SJCRH30 (cell line): Measurements from ENCODE around the gene ZSCAN30. TPM values are rescaled to one million over a fixed set of nuclear protein-coding genes. Genes with fewer than 3 reads are reported as not detected.
"Not testable (repeated sequence)": the region's sequence is repeated elsewhere in the genome, so short reads cannot be mapped to it uniquely, and the experiment has no call there.

Source experiments
- DNase-seq, 2 experiments: peaks; one replicate each; pipeline ENCODE4 v3.0.0-alpha.2; 2015 to 2020
- H3K27ac ChIP-seq: fragments of 250-450 bp; sonication (Bioruptor Pico); 2 replicates; pipeline ENCODE4 v1.5.1; 2020; ENCODE audit warnings: mild to moderate bottlenecking, moderate library complexity
- H3K27me3 ChIP-seq: fragments of 250-450 bp; sonication (Bioruptor Pico); 2 replicates; pipeline ENCODE4 v1.5.1; 2020; ENCODE audit warnings: mild to moderate bottlenecking, moderate library complexity
- H3K36me3 ChIP-seq: fragments of 250-450 bp; sonication (Bioruptor Pico); 2 replicates; pipeline ENCODE4 v1.5.1; 2020; ENCODE audit warnings: mild to moderate bottlenecking, moderate library complexity
- H3K4me1 ChIP-seq: fragments of 250-450 bp; sonication (Bioruptor Pico); 2 replicates; pipeline ENCODE4 v1.5.1; 2020; ENCODE audit warnings: mild to moderate bottlenecking, moderate library complexity
- H3K4me3 ChIP-seq: fragments of 250-450 bp; sonication (Bioruptor Pico); 2 replicates; pipeline ENCODE4 v1.5.1; 2020; ENCODE audit warnings: mild to moderate bottlenecking, moderate library complexity
- H3K9me3 ChIP-seq: fragments of 250-450 bp; sonication (Bioruptor Pico); replicated peaks from 2 replicates; pipeline ENCODE4 v1.5.1; 2020; ENCODE audit warnings: mild to moderate bottlenecking, moderate library complexity
- total RNA-seq: library from RNA; depleted of rRNA; stranded (reverse); fragments of >200 nt; shearing (Covaris generic); gene quantifications from 2 replicates; pipeline ENCODE4 v1.2.3, GENCODE V29; 2014; rRNA removed

ZSCAN30 gene
- total RNA-seq, 1 experiment from 2014 or later, result 8.4 TPM

DNA sequence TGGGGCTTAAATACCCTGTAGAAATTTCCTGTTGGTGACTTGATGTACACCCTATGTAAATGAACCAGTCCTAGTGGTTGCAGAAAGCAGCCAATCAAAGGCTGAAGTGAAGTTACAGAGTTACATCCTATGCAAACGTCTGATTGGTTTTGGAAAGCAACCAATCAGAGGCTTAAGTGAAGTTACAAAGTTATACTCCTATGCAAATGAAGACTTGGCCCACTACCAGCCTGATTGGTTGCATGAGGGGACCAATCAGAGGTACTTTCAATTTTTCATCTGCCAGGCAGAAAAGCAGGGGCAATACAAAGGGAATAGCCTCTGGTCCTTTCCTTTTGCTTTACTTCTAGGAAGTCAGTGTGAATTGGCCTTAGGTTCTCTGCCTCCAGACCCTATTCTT lies 62.8 kb downstream of the ZSCAN30 start:
- Histone ChIP-seq H3K27me3 (no peaks in the 10 kb centered on the region), H3K4me1 (no peaks in the 10 kb centered on the region), H3K4me3 (no peak overlapping the region), H3K27ac (no peak overlapping the region), H3K9me3 (no peaks in the 10 kb centered on the region), H3K36me3 (no peaks in the 10 kb centered on the region)
- DNase-seq, result peak in 1 of 2 experiments; percentile 30

DNA sequence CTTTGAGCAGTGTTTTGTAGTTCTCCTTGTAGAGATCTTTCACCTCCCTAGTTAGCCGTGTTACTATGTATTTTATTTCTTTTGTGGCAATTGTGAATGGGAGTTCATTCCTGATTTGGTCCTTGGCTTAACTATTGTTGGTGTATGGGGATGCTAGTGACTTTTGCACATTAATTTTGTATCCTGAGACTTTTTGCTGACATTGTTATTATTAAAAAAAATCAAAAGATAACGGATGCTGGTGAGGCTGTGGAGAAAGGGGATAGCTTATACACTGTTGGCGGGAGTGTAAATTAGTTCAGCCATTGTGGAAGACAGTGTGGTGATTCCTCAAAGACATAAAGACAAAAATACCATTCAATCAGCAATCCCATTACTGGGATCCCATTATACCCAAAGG lies 66.2 kb downstream of the ZSCAN30 start:
- no peaks in the 10 kb centered on the region for H3K27me3 ChIP-seq
- H3K36me3 ChIP-seq, result no peaks in the 10 kb centered on the region
- no peaks in the 10 kb centered on the region for H3K4me1 ChIP-seq
- no peak for DNase-seq
- no peaks in the 10 kb centered on the region for H3K9me3 ChIP-seq
- H3K4me3 ChIP-seq, result no peak overlapping the region
- no peak overlapping the region for H3K27ac ChIP-seq

DNA sequence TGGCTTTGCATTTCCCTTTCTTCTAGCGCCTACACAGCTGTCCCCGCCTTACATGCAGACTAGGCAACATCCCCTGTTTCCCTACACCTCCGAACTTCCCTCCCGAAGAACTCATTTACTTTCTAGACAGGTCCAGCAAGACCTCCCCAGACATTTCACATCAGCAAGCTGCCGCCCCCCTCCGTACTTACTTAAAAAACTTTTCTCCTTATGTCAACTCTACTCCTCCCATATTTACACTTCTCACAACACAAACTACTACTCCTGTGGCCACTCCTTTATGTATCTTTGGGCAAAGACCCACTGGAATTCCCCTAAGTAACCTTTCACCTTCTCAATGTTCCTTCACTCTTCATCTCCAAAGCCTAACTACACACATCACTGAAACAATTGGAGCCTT lies 69.6 kb downstream of the ZSCAN30 start:
- Histone ChIP-seq H3K4me1 (no peaks in the 10 kb centered on the region), H3K4me3 (no peak overlapping the region), H3K27ac (no peak overlapping the region), H3K36me3 (no peaks in the 10 kb centered on the region), H3K27me3 (no peaks in the 10 kb centered on the region), H3K9me3 (no peaks in the 10 kb centered on the region)
- DNase-seq, result no peak

DNA sequence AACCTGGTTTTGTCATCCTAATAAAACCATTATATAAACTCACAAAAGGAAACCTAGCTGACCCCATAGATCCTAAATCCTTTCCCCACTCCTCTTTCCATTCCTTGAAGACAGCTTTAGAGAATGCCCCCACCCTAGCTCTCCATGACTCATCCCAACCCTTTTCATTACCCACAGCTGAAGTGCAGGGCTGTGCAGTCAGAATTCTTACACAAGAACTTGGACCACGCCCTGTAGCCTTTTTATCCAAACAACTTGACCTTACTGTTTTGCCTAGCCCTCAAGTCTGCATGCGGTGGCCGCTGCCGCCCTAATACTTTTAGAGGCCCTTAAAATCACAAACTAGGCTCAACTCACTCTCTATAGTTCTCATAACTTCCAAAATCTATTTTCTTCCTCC lies 70.7 kb downstream of the ZSCAN30 start:
- H3K36me3 ChIP-seq, H3K4me1 ChIP-seq, H3K27me3 ChIP-seq, H3K27ac ChIP-seq, H3K9me3 ChIP-seq, H3K4me3 ChIP-seq, DNase-seq: not testable (repeated sequence)

DNA sequence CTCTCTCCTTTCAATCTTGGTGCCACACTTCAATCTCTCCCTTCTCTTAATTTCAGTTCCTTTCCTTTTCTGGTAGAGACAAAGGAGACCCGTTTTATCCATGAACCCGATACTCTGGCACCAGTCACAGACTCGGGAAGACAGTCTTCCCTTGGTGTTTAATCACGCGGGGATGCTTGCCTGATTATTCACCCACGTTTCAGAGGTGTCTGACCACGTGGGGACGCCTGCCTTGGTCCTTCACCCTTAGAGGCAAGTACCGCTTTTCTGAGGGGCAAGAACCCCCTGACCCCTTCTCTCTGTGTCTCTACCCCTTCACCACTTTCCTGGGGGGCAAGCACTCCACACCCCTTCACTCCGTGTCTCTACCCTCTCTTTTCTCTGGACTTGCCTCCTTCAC lies 73.4 kb downstream of the ZSCAN30 start:
- not testable (repeated sequence) for H3K9me3 ChIP-seq, H3K4me3 ChIP-seq, H3K4me1 ChIP-seq, H3K27me3 ChIP-seq, H3K36me3 ChIP-seq, DNase-seq, H3K27ac ChIP-seq

DNA sequence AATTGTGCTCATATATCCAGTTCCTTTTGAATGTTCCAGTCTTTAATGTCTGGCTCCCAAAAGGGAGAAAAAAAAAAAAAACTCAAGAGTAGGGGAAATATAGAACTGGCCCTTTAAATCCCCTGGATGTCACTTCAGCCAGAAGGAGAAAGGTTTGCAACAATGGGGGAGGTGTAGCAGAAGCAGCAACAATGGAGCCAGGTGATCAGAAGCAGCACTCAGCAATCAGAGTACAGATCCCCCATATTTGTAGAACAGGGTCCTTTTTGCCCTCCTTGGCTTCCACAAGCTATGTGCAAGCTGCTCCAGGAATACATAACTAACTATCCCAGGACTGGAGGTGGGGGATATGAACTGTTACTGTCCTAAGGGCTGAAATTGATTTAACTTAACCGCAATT lies 75.0 kb downstream of the ZSCAN30 start:
- H3K36me3 ChIP-seq, result no peaks in the 10 kb centered on the region
- H3K4me1 ChIP-seq, result no peaks in the 10 kb centered on the region
- no peak overlapping the region for H3K27ac ChIP-seq
- H3K9me3 ChIP-seq, result no peaks in the 10 kb centered on the region
- no peaks in the 10 kb centered on the region for H3K27me3 ChIP-seq
- H3K4me3 ChIP-seq, result no peak overlapping the region
- DNase-seq, result no peak

DNA sequence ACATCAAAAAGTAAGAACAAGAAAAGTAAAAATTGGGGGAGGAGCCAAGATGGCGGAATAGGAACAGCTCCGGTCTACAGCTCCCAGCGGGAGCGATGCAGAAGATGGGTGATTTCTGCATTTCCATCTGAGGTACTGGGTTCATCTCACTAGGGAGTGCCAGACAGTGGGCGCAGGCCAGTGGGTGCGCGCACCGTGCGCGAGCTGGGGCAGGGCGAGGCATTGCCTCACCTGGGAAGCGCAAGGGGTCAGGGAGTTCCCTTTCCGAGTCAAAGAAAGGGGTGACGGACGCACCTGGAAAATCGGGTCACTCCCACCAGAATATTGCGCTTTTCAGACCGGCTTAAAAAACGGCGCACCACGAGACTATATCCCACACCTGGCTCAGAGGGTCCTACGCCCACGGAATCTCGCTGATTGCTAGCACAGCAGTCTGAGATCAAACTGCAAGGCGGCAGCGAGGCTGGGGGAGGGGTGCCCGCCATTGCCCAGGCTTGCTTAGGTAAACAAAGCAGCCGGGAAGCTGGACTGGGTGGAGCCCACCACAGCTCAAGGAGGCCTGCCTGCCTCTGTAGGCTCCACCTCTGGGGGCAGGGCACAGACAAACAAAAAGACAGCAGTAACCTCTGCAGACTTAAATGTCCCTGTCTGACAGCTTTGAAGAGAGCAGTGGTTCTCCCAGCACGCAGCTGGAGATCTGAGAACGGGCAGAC lies 84.1 kb downstream of the ZSCAN30 start:
- H3K27me3 ChIP-seq, H3K36me3 ChIP-seq, H3K4me3 ChIP-seq, H3K27ac ChIP-seq, H3K4me1 ChIP-seq, DNase-seq, H3K9me3 ChIP-seq: not testable (repeated sequence)

DNA sequence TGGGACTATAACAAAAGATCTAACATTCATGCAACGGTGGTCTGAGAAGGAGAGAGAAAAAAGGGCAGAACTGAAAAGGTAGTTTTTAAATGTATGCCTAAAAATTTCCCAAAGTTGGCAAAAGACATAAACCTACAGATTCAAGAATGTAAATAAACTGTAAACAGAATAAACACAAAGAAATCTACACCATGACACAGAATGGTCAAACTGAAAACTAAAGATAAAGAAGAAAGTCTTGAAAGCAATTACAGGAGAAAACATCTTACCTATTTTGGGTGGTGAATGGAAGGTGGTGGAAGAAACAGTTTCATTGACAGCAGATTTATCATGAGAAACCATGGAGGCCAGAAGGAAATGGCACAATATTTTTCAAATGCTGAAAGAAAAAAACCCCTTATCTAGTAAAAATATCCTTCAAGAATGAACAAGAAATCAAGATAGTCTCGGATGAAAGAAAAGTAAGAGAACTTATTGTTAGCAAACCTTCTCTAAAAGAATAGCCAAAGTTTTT lies 84.8 kb downstream of the ZSCAN30 start:
- Histone ChIP-seq H3K27ac (no peak overlapping the region), H3K4me1 (no peaks in the 10 kb centered on the region), H3K4me3 (no peak overlapping the region), H3K36me3 (no peaks in the 10 kb centered on the region), H3K27me3 (no peaks in the 10 kb centered on the region), H3K9me3 (no peaks in the 10 kb centered on the region)
- DNase-seq, result no peak

DNA sequence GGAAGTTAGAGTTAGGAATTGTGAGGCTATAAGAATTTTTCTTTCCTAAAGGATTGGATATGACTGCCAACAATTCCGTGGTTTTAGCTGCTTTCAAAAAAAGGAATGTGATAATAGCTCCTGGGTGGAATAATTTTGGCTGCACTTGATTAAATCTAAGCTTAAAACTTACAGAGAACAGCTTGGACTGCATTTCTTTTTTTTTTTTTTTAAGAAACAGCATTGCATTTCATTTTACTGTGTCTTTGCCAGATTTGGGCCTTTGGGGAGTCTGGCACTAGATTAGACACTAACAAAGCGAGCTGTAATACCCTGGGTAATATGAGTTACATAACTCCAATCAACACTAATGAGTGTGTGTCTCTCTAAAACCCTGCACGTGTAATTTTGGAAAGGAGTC lies 87.0 kb downstream of the ZSCAN30 start:
- no peaks in the 10 kb centered on the region for H3K4me1 ChIP-seq
- H3K9me3 ChIP-seq, result no peaks in the 10 kb centered on the region
- H3K27me3 ChIP-seq, result no peaks in the 10 kb centered on the region
- H3K36me3 ChIP-seq, result no peaks in the 10 kb centered on the region
- H3K4me3 ChIP-seq, result no peak overlapping the region
- H3K27ac ChIP-seq, result no peak overlapping the region
- no peak for DNase-seq

DNA sequence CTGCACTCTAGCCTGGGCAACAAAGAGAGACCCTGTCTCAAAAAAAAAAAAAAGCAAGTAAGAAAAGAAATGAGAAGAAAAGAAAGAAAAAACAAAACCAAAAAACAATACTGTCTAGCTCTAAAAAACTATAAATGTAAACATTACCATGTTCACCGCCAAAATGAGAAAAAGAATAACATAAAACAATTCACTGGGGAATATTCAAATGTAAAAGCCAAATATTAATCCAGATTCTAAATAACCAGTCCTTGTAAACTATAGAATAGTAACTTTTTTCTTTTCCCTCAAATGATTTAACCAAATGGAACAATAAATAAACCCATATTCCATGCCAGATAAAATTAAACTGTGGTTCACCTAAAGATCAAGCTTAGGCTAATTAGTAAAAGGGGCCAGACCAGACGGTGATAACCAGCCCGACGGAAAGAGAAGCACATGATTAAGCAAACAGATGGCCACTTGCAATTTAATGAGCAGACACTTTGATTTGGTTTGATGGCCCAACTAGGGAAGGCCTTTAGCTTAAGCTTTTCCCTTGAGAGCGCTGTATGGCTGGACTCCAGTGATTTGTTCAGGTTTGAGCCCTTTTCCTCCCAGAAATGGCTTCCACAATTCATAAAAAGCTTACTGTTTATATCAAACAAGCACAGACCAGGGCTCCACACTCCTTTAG lies 88.6 kb downstream of the ZSCAN30 start:
- no peak overlapping the region for H3K27ac ChIP-seq
- no peaks in the 10 kb centered on the region for H3K27me3 ChIP-seq
- no peaks in the 10 kb centered on the region for H3K36me3 ChIP-seq

More for the DNA sequence above, 88.6 kb downstream of the ZSCAN30 start:
- Histone ChIP-seq H3K4me1 (no peaks in the 10 kb centered on the region), H3K9me3 (no peaks in the 10 kb centered on the region), H3K4me3 (no peak overlapping the region)
- no peak for DNase-seq

Other genes with a start within 250 kb of the ZSCAN30 start
- gene MAPRE2, start 248.8 kb downstream of the ZSCAN30 start, total RNA-seq, result 21.3 and 21.5 TPM in 2 replicates
- 7.9 and 8.6 TPM in 2 replicates for gene ZNF397, start 49.2 kb downstream of the ZSCAN30 start, total RNA-seq
- 34.8 and 38.9 TPM in 2 replicates for gene ZNF24, start 54.2 kb upstream of the ZSCAN30 start, total RNA-seq
- 0.06 and 0.10 TPM in 2 replicates for gene ZNF396, start 87.1 kb upstream of the ZSCAN30 start, total RNA-seq
- gene INO80C, start 207.7 kb upstream of the ZSCAN30 start, total RNA-seq, result 6.0 and 7.3 TPM in 2 replicates